Measurements from ENCODE around the gene FUT7.

The FUT7 gene

GRCh38 chr9:137021979-137022661 is 9.8 kb downstream of the FUT7 start:
- Histone ChIP-seq H3K4me2 (no peak overlapping the region), H3K4me1 (ENCODE audit: low read depth, poor library complexity, severe bottlenecking) (peaks cover 4% of the 10 kb centered on the region), H3K9ac (no peak overlapping the region), H3K27ac (no peak overlapping the region), H3K27me3 (ENCODE audit: insufficient read depth, low read depth) (peaks cover 8% of the 10 kb centered on the region; the same call in 1 of the 2 replicates), H2AFZ (ENCODE audit: low read depth) (no peak overlapping the region), H3K79me2 (ENCODE audit: insufficient read depth, low read depth) (no peaks in the 10 kb centered on the region), H4K20me1 (ENCODE audit: insufficient read depth) (no peaks in the 10 kb centered on the region), H3K4me3 (IDR thresholded peaks at IDR 0.05; ENCODE audit: insufficient read depth, low read depth, low read length) (no peak overlapping the region), H3K36me3 (ENCODE audit: insufficient read depth) (no peaks in the 10 kb centered on the region)
- no peak for TF ChIP-seq CTCF (conservative IDR thresholded peaks at IDR 0.05; ENCODE audit: low read depth, low read length)

GRCh38 chr9:137021568-137021978 is 10.3 kb downstream of the FUT7 start:
- TF ChIP-seq CTCF (conservative IDR thresholded peaks at IDR 0.05; ENCODE audit: low read depth, low read length), result no peak

GRCh38 chr9:137020771-137021567 is 10.9 kb downstream of the FUT7 start:
- Histone ChIP-seq H3K4me3 (IDR thresholded peaks at IDR 0.05; ENCODE audit: insufficient read depth, low read depth, low read length) (no peak overlapping the region), H3K36me3 (ENCODE audit: insufficient read depth) (no peaks in the 10 kb centered on the region), H3K27ac (no peak overlapping the region), H3K4me1 (ENCODE audit: low read depth, poor library complexity, severe bottlenecking) (peaks cover 4% of the 10 kb centered on the region), H2AFZ (ENCODE audit: low read depth) (no peak overlapping the region), H3K79me2 (ENCODE audit: insufficient read depth, low read depth) (no peaks in the 10 kb centered on the region), H3K4me2 (no peak overlapping the region), H3K27me3 (ENCODE audit: insufficient read depth, low read depth) (peaks cover 5% of the 10 kb centered on the region; the same call in 1 of the 2 replicates), H3K9ac (no peak overlapping the region), H4K20me1 (ENCODE audit: insufficient read depth) (no peaks in the 10 kb centered on the region)
- TF ChIP-seq CTCF (conservative IDR thresholded peaks at IDR 0.05; ENCODE audit: low read depth, low read length), result no peak

More at GRCh38 chr9:137021568-137021978, 10.3 kb downstream of the FUT7 start:
- no peaks in the 10 kb centered on the region for H3K36me3 ChIP-seq (ENCODE audit: insufficient read depth)
- peaks cover 5% of the 10 kb centered on the region; the same call in 1 of the 2 replicates for H3K27me3 ChIP-seq (ENCODE audit: insufficient read depth, low read depth)
- H4K20me1 ChIP-seq (ENCODE audit: insufficient read depth), result no peaks in the 10 kb centered on the region
- no peak overlapping the region for H3K27ac ChIP-seq
- no peak overlapping the region for H3K4me3 ChIP-seq (IDR thresholded peaks at IDR 0.05; ENCODE audit: insufficient read depth, low read depth, low read length)
- peaks cover 4% of the 10 kb centered on the region for H3K4me1 ChIP-seq (ENCODE audit: low read depth, poor library complexity, severe bottlenecking)
- H2AFZ ChIP-seq (ENCODE audit: low read depth), result no peak overlapping the region
- H3K4me2 ChIP-seq, result no peak overlapping the region
- no peak overlapping the region for H3K9ac ChIP-seq
- no peaks in the 10 kb centered on the region for H3K79me2 ChIP-seq (ENCODE audit: insufficient read depth, low read depth)

- Histone ChIP-seq H3K4me3 (IDR thresholded peaks at IDR 0.05; ENCODE audit: insufficient read depth, low read depth, low read length) (no peak overlapping the region), H3K79me2 (ENCODE audit: insufficient read depth, low read depth) (no peaks in the 10 kb centered on the region), H2AFZ (ENCODE audit: low read depth) (no peak overlapping the region), H3K4me2 (no peak overlapping the region), H4K20me1 (ENCODE audit: insufficient read depth) (no peaks in the 10 kb centered on the region), H3K36me3 (ENCODE audit: insufficient read depth) (no peaks in the 10 kb centered on the region), H3K27ac (no peak overlapping the region), H3K4me1 (ENCODE audit: low read depth, poor library complexity, severe bottlenecking) (peaks cover 4% of the 10 kb centered on the region), H3K27me3 (ENCODE audit: insufficient read depth, low read depth) (peaks cover 5% of the 10 kb centered on the region; the same call in 1 of the 2 replicates), H3K9ac (no peak overlapping the region)
- no peak for TF ChIP-seq CTCF (conservative IDR thresholded peaks at IDR 0.05; ENCODE audit: low read depth, low read length)
Measured at GRCh38 chr9:137019891-137020683, 11.8 kb downstream of the FUT7 start.

Data from KMS-11 (cell line).